ENCODE results near the gene CHCHD6. TPM values are rescaled to one million over a fixed set of nuclear protein-coding genes. Genes with fewer than 3 reads are reported as not detected.

CHCHD6 gene
- total and polyA plus RNA-seq, 2 donors: 10.5 to 14.2 TPM

GRCh38 chr3:126765187-126766069, 61.4 kb downstream of the CHCHD6 start:
- no peaks in the 10 kb centered on the region for H3K4me1 ChIP-seq (ENCODE audit: control insufficient read depth in 2 of 2, insufficient read depth in 2 of 2, low read length in 2 of 2)
- no peaks in the 10 kb centered on the region for H3K9me3 ChIP-seq (ENCODE audit: control insufficient read depth in 2 of 2, insufficient read depth in 1 of 2, low read length in 1 of 2)
- H3K36me3 ChIP-seq (ENCODE audit: control insufficient read depth in 2 of 2, insufficient read depth in 2 of 2, low read length in 1 of 2): no peaks in the 10 kb centered on the region
- H3K27ac ChIP-seq (ENCODE audit: low read depth in 1 of 2, low read length in 1 of 2): no peak overlapping the region
- 98% methylated on average over 17 of the region's 17 CpGs for WGBS
- H3K4me3 ChIP-seq (ENCODE audit: low read length in 2 of 2): no peak overlapping the region
- no peaks in the 10 kb centered on the region for H3K27me3 ChIP-seq (ENCODE audit: control insufficient read depth in 2 of 2, insufficient read depth in 1 of 2, low read length in 1 of 2)
- no peak for DNase-seq (ENCODE audit: low read depth in 6 of 9, low spot score in 9 of 9)

DNA sequence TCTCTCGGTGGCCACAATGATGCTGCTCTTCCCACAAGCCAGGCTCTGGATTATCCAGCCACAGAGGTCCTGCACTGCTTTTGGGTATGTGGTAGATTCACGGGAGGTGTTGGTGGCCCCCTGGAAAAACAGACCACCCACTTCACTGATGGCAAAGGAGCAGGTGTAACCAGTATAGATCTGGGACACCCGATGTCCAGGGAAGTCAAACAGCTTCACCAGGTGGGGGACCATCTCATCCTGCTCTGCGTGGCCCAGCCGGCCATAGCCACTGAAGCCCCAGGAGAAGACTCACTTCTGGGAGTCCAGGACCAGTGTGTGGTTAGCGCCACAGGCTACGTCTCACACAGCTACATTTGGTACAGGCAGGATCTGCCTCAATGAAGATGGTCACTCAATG, 62.6 kb downstream of the CHCHD6 start:
- no peaks in the 10 kb centered on the region for H3K27me3 ChIP-seq (ENCODE audit: control insufficient read depth in 2 of 2, insufficient read depth in 1 of 2, low read length in 1 of 2)
- H3K27ac ChIP-seq (ENCODE audit: low read depth in 1 of 2, low read length in 1 of 2): no peak overlapping the region
- DNase-seq (ENCODE audit: low read depth in 6 of 9, low spot score in 9 of 9): no peak
- WGBS: 97% methylated on average over 7 of the region's 7 CpGs
- H3K36me3 ChIP-seq (ENCODE audit: control insufficient read depth in 2 of 2, insufficient read depth in 2 of 2, low read length in 1 of 2): no peaks in the 10 kb centered on the region
- H3K4me3 ChIP-seq (ENCODE audit: low read length in 2 of 2): no peak overlapping the region
- no peaks in the 10 kb centered on the region for H3K9me3 ChIP-seq (ENCODE audit: control insufficient read depth in 2 of 2, insufficient read depth in 1 of 2, low read length in 1 of 2)
- H3K4me1 ChIP-seq (ENCODE audit: control insufficient read depth in 2 of 2, insufficient read depth in 2 of 2, low read length in 2 of 2): no peaks in the 10 kb centered on the region

- no peaks in the 10 kb centered on the region for H3K9me3 ChIP-seq (ENCODE audit: control insufficient read depth in 2 of 2, insufficient read depth in 1 of 2, low read length in 1 of 2)
- no peak overlapping the region for H3K27ac ChIP-seq (ENCODE audit: low read depth in 1 of 2, low read length in 1 of 2)
- no peaks in the 10 kb centered on the region for H3K4me1 ChIP-seq (ENCODE audit: control insufficient read depth in 2 of 2, insufficient read depth in 2 of 2, low read length in 2 of 2)
- WGBS: 98% methylated on average over 3 of the region's 3 CpGs
- no peak overlapping the region for H3K4me3 ChIP-seq (ENCODE audit: low read length in 2 of 2)
- no peaks in the 10 kb centered on the region for H3K36me3 ChIP-seq (ENCODE audit: control insufficient read depth in 2 of 2, insufficient read depth in 2 of 2, low read length in 1 of 2)
- no peak for DNase-seq (ENCODE audit: low read depth in 6 of 9, low spot score in 9 of 9)
- H3K27me3 ChIP-seq (ENCODE audit: control insufficient read depth in 2 of 2, insufficient read depth in 1 of 2, low read length in 1 of 2): no peaks in the 10 kb centered on the region
Measured at GRCh38 chr3:126768903-126769302, 64.9 kb downstream of the CHCHD6 start.

DNA sequence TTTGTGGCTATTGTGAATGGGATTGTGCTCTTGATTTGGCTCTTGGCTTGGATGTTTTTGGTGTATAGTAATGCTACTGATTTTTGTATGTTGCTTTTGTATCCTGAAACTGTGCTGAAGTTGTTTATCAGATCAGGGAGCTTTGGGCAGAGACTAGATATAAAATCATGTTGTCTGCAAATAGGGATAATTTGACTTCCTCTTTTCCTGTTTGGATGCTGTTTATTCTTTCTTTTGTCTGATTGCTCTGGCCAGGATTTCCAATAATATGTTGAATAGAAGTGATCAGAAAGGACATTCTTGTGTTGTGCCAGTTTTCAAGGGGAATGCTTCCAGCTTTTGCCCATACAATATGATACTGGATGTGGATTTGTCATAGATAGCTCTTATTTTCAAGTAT, 66.1 kb downstream of the CHCHD6 start:
- Histone ChIP-seq H3K36me3 (ENCODE audit: control insufficient read depth in 2 of 2, insufficient read depth in 2 of 2, low read length in 1 of 2) (no peaks in the 10 kb centered on the region), H3K27me3 (ENCODE audit: control insufficient read depth in 2 of 2, insufficient read depth in 1 of 2, low read length in 1 of 2) (no peaks in the 10 kb centered on the region), H3K4me1 (ENCODE audit: control insufficient read depth in 2 of 2, insufficient read depth in 2 of 2, low read length in 2 of 2) (no peaks in the 10 kb centered on the region), H3K4me3 (ENCODE audit: low read length in 2 of 2) (no peak overlapping the region), H3K9me3 (ENCODE audit: control insufficient read depth in 2 of 2, insufficient read depth in 1 of 2, low read length in 1 of 2) (no peaks in the 10 kb centered on the region), H3K27ac (ENCODE audit: low read depth in 1 of 2, low read length in 1 of 2) (no peak overlapping the region)
- DNase-seq (ENCODE audit: low read depth in 6 of 9, low spot score in 9 of 9): no peak

DNA sequence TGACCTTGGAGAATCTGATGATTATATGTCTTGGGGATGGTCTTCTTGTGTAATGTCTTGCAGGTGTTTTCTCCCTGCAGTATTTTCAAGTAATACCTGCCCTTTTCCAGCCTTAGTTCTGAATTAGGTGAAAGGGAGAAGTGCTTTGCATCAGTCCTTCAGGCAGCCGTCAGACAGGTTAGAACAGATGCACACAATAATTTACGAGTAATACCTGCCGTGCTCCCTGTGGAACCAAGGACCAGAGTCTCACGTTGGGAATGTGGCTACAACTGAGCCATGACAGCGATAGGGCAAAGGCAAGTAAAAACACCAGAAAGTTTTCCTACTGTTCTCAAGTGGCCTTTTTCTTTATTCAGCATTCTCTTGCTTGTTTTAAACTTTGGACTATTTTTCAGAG, 69.1 kb downstream of the CHCHD6 start:
- DNase-seq (ENCODE audit: low read depth in 6 of 9, low spot score in 9 of 9): no peak
- H3K4me1 ChIP-seq (ENCODE audit: control insufficient read depth in 2 of 2, insufficient read depth in 2 of 2, low read length in 2 of 2): no peaks in the 10 kb centered on the region
- H3K36me3 ChIP-seq (ENCODE audit: control insufficient read depth in 2 of 2, insufficient read depth in 2 of 2, low read length in 1 of 2): no peaks in the 10 kb centered on the region
- H3K27ac ChIP-seq (ENCODE audit: low read depth in 1 of 2, low read length in 1 of 2): no peak overlapping the region
- WGBS: 90% methylated on average over 5 of the region's 5 CpGs
- H3K4me3 ChIP-seq (ENCODE audit: low read length in 2 of 2): no peak overlapping the region
- H3K9me3 ChIP-seq (ENCODE audit: control insufficient read depth in 2 of 2, insufficient read depth in 1 of 2, low read length in 1 of 2): no peaks in the 10 kb centered on the region
- no peaks in the 10 kb centered on the region for H3K27me3 ChIP-seq (ENCODE audit: control insufficient read depth in 2 of 2, insufficient read depth in 1 of 2, low read length in 1 of 2)

- Histone ChIP-seq H3K9me3 (ENCODE audit: control insufficient read depth in 2 of 2, insufficient read depth in 1 of 2, low read length in 1 of 2) (no peaks in the 10 kb centered on the region), H3K4me1 (ENCODE audit: control insufficient read depth in 2 of 2, insufficient read depth in 2 of 2, low read length in 2 of 2) (no peaks in the 10 kb centered on the region), H3K4me3 (ENCODE audit: low read length in 2 of 2) (no peak overlapping the region), H3K27ac (ENCODE audit: low read depth in 1 of 2, low read length in 1 of 2) (no peak overlapping the region), H3K36me3 (ENCODE audit: control insufficient read depth in 2 of 2, insufficient read depth in 2 of 2, low read length in 1 of 2) (no peaks in the 10 kb centered on the region), H3K27me3 (ENCODE audit: control insufficient read depth in 2 of 2, insufficient read depth in 1 of 2, low read length in 1 of 2) (no peaks in the 10 kb centered on the region)
- 98% methylated on average over 1 of the region's 1 CpG for WGBS
- DNase-seq (ENCODE audit: low read depth in 6 of 9, low spot score in 9 of 9): no peak
Measured at GRCh38 chr3:126773783-126774182, 69.7 kb downstream of the CHCHD6 start.

DNA sequence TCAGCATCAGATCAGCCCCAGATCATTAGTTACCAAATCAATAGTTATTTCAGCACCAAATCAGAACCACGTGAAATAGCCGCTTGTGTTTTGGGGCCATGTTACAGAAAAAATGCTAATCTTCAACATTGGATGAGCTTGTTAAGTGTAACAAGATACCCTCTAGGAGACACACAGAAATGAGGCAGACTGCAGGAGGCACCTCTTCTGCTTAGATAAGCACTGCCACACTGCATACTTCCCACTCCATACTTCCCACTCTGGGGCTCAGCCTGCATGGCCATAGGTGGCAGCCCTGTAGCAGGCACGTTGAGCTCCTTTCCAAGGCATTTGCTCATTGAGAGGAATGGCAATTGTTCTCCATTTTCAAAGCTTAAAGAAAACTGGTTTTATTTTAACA, 73.3 kb downstream of the CHCHD6 start:
- Histone ChIP-seq H3K9me3 (ENCODE audit: control insufficient read depth in 2 of 2, insufficient read depth in 1 of 2, low read length in 1 of 2) (no peaks in the 10 kb centered on the region), H3K4me3 (ENCODE audit: low read length in 2 of 2) (no peak overlapping the region), H3K4me1 (ENCODE audit: control insufficient read depth in 2 of 2, insufficient read depth in 2 of 2, low read length in 2 of 2) (no peaks in the 10 kb centered on the region), H3K27me3 (ENCODE audit: control insufficient read depth in 2 of 2, insufficient read depth in 1 of 2, low read length in 1 of 2) (no peaks in the 10 kb centered on the region), H3K36me3 (ENCODE audit: control insufficient read depth in 2 of 2, insufficient read depth in 2 of 2, low read length in 1 of 2) (no peaks in the 10 kb centered on the region), H3K27ac (ENCODE audit: low read depth in 1 of 2, low read length in 1 of 2) (no peak overlapping the region)
- 96% methylated on average over 3 of the region's 3 CpGs for WGBS
- DNase-seq (ENCODE audit: low read depth in 6 of 9, low spot score in 9 of 9): no peak

GRCh38 chr3:126780666-126781065, 76.6 kb downstream of the CHCHD6 start:
- H3K4me1 ChIP-seq (ENCODE audit: control insufficient read depth in 2 of 2, insufficient read depth in 2 of 2, low read length in 2 of 2): no peaks in the 10 kb centered on the region
- DNase-seq (ENCODE audit: low read depth in 6 of 9, low spot score in 9 of 9): no peak
- no peaks in the 10 kb centered on the region for H3K36me3 ChIP-seq (ENCODE audit: control insufficient read depth in 2 of 2, insufficient read depth in 2 of 2, low read length in 1 of 2)
- no peaks in the 10 kb centered on the region for H3K27me3 ChIP-seq (ENCODE audit: control insufficient read depth in 2 of 2, insufficient read depth in 1 of 2, low read length in 1 of 2)
- no peak overlapping the region for H3K27ac ChIP-seq (ENCODE audit: low read depth in 1 of 2, low read length in 1 of 2)
- no peak overlapping the region for H3K4me3 ChIP-seq (ENCODE audit: low read length in 2 of 2)
- H3K9me3 ChIP-seq (ENCODE audit: control insufficient read depth in 2 of 2, insufficient read depth in 1 of 2, low read length in 1 of 2): no peaks in the 10 kb centered on the region
- 98% methylated on average over 1 of the region's 1 CpG for WGBS

- H3K4me3 ChIP-seq (ENCODE audit: low read length in 2 of 2): no peak overlapping the region
- H3K27me3 ChIP-seq (ENCODE audit: control insufficient read depth in 2 of 2, insufficient read depth in 1 of 2, low read length in 1 of 2): no peaks in the 10 kb centered on the region
- no peak overlapping the region for H3K27ac ChIP-seq (ENCODE audit: low read depth in 1 of 2, low read length in 1 of 2)
- no peaks in the 10 kb centered on the region for H3K9me3 ChIP-seq (ENCODE audit: control insufficient read depth in 2 of 2, insufficient read depth in 1 of 2, low read length in 1 of 2)
- H3K36me3 ChIP-seq (ENCODE audit: control insufficient read depth in 2 of 2, insufficient read depth in 2 of 2, low read length in 1 of 2): no peaks in the 10 kb centered on the region
- WGBS: 97% methylated on average over 3 of the region's 3 CpGs
- H3K4me1 ChIP-seq (ENCODE audit: control insufficient read depth in 2 of 2, insufficient read depth in 2 of 2, low read length in 2 of 2): no peaks in the 10 kb centered on the region
- DNase-seq (ENCODE audit: low read depth in 6 of 9, low spot score in 9 of 9): no peak
Measured at GRCh38 chr3:126781406-126781805, 77.4 kb downstream of the CHCHD6 start.
